IPS-18a (cell line): ENCODE results near the gene WTAP.

Experiments used
- H3K27ac ChIP-seq: one replicate; pipeline ENCODE4 v1.5.1; 2013; ENCODE audit warnings: low read length
- H3K27me3 ChIP-seq: one replicate; pipeline ENCODE4 v1.6.1; 2013; ENCODE audit warnings: mild to moderate bottlenecking, low read length; ENCODE audit not compliant: control insufficient read depth, insufficient read depth
- H3K36me3 ChIP-seq: one replicate; pipeline ENCODE4 v1.6.1; 2013; ENCODE audit warnings: low read depth, low read length; ENCODE audit not compliant: control insufficient read depth
- H3K4me1 ChIP-seq: one replicate; pipeline ENCODE4 v1.6.1; 2013; ENCODE audit warnings: low read depth, low read length; ENCODE audit not compliant: control insufficient read depth
- H3K4me3 ChIP-seq: one replicate; pipeline ENCODE4 v1.5.1; 2013; ENCODE audit warnings: low read length
- H3K9ac ChIP-seq: one replicate; pipeline ENCODE4 v1.6.1; 2013; ENCODE audit warnings: mild to moderate bottlenecking, low read length, moderate library complexity
- H3K9me3 ChIP-seq: one replicate; pipeline ENCODE4 v1.6.1; 2013; ENCODE audit warnings: low read depth, low read length; ENCODE audit not compliant: control insufficient read depth

Gene WTAP

GRCh38 chr6:159756508-159756907, 29.2 kb downstream of the WTAP start:
- H3K4me3 ChIP-seq = no peak overlapping the region
- H3K27me3 ChIP-seq = no peaks in the 10 kb centered on the region
- H3K4me1 ChIP-seq = peaks cover 16% of the 10 kb centered on the region
- H3K27ac ChIP-seq = no peak overlapping the region
- peaks cover 60% of the 10 kb centered on the region for H3K36me3 ChIP-seq
- H3K9me3 ChIP-seq = no peaks in the 10 kb centered on the region
- H3K9ac ChIP-seq = no peak overlapping the region

DNA sequence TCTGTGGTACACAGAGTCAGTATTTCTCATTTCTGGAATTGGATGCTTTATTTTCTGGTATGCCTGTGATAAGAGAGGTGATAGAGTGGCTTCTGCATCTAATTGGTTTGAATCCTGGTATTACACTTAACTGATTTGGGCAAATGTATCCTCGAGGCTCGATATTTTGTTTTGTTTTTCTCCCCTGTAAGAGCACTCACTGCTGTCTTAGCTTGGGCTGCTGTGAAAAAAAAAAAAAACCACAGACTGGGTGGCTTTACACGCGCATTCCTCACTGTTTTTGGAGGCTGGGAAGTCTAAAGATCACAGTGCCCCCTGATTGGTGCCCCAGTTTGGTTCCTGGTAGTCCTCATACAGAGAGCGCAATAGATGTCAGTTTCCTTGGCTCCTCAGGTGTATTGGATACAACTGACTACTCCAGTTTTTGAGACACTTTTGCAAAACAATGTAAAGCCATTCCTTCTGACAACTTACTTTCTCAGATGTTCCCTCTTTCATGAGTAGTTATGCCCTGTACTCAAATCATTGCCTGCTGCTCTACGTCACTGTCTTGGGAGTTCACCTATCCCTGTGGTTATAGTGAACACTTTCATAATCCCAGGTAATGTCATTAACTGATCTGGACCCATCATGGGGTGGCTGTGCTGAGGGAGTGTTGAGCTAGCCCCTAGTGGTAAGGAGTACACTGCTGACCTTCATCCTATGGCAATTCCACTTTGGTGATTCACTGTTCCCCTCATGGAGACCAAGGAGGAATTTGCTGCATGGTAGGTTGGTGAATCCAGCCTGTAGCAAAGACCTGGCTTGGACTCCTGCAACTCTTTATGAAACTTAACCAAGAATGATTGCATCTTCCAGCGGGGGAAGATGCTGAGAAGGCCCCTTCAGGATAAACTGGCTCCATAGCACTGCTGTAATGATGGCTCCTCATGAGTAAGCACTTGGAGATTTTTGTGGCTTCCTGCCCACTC, 31.0 kb downstream of the WTAP start:
- no peak overlapping the region for H3K4me3 ChIP-seq
- no peaks in the 10 kb centered on the region for H3K27me3 ChIP-seq
- no peaks in the 10 kb centered on the region for H3K9me3 ChIP-seq
- no peak overlapping the region for H3K27ac ChIP-seq
- peaks cover 47% of the 10 kb centered on the region for H3K36me3 ChIP-seq
- H3K4me1 ChIP-seq = peaks cover 22% of the 10 kb centered on the region
- no peak overlapping the region for H3K9ac ChIP-seq

GRCh38 chr6:159759645-159760044, 32.3 kb downstream of the WTAP start:
- peaks cover 44% of the 10 kb centered on the region for H3K36me3 ChIP-seq
- peak overlapping the region; percentile 89 for H3K9ac ChIP-seq
- no peak overlapping the region for H3K27ac ChIP-seq
- no peak overlapping the region for H3K4me3 ChIP-seq
- H3K9me3 ChIP-seq = no peaks in the 10 kb centered on the region
- H3K27me3 ChIP-seq = no peaks in the 10 kb centered on the region
- H3K4me1 ChIP-seq = peaks cover 22% of the 10 kb centered on the region

DNA sequence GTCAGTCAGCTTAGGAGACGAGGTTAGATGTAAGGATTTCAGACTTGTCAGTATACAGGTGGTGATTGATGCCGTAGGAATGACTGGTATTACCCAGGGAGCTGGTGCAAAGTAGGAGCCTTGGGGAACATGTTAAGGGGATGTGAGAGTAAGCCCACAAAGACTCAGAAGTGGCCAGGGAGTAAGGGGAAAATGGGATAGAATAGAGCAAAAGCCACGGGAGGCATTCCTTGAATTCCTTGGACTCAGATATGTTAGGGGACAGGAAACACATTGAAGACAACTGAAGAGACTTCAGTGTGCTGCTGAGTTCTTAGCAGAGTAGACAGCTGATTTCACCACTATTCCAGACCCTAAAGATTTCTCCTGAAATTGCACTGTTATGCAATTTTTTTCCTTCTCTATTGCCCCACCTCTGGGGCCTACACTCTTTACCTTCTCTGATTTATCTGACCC, 33.3 kb downstream of the WTAP start:
- Histone ChIP-seq H3K36me3 (peaks cover 41% of the 10 kb centered on the region), H3K27me3 (no peaks in the 10 kb centered on the region), H3K4me1 (peaks cover 22% of the 10 kb centered on the region), H3K4me3 (peak overlapping the region; percentile 85), H3K27ac (peak overlapping the region; percentile 97), H3K9ac (peak overlapping the region; percentile 89), H3K9me3 (no peaks in the 10 kb centered on the region)

- Histone ChIP-seq H3K9ac (peak overlapping the region; percentile 89), H3K4me1 (peaks cover 22% of the 10 kb centered on the region), H3K9me3 (no peaks in the 10 kb centered on the region), H3K27ac (peak overlapping the region; percentile 97), H3K36me3 (peaks cover 41% of the 10 kb centered on the region), H3K4me3 (peak overlapping the region; percentile 85), H3K27me3 (no peaks in the 10 kb centered on the region)
These were observed 34.0 kb downstream of the WTAP start for GRCh38 chr6:159761129-159761872.

GRCh38 chr6:159761873-159762680, 34.8 kb downstream of the WTAP start, which contains the start of gene ACAT2:
TSS of gene ACAT2 (plus strand) at chr6:159762045. CDS start at chr6:159762088, 43 bp downstream.
- Histone ChIP-seq H3K27me3 (no peaks in the 10 kb centered on the region), H3K27ac (peak within 1 kb of the TSS; percentile 97), H3K9me3 (no peaks in the 10 kb centered on the region), H3K36me3 (peaks cover 43% of the 10 kb centered on the region), H3K4me3 (peak within 1 kb of the TSS; percentile 85), H3K9ac (peak within 1 kb of the TSS; percentile 89), H3K4me1 (peaks cover 22% of the 10 kb centered on the region)

DNA sequence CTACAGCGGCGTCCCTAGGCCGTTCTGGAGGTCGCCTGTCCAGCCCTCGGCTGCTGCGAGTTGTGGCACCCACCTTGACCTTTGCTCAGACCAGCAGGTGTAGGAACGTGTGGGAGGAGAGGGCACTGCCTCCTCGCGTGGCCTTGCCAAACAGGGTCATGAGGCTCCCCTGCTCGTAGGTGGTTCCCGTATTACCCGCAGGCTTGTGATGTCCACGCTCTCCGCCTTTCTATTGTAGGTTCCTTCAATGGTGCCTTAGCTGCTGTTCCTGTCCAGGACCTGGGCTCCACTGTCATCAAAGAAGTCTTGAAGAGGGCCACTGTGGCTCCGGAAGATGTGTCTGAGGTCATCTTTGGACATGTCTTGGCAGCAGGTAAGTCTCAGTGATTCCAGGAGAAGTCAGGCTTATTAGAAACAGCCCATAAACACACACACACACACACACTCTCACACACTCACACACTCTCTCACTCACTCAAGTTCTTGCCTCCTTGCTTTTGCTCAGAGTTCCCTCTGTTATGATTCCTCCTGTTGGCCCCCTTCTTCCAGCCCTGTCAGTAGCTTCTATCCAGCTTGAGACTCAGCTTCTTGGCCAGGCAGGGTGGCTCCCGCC, 35.5 kb downstream of the WTAP start:
- Histone ChIP-seq H3K36me3 (peaks cover 48% of the 10 kb centered on the region), H3K9ac (peak overlapping the region; percentile 89)

GRCh38 chr6:159766906-159767305, 39.6 kb downstream of the WTAP start:
- no peak overlapping the region for H3K27ac ChIP-seq
- no peak overlapping the region for H3K4me3 ChIP-seq
- no peaks in the 10 kb centered on the region for H3K27me3 ChIP-seq
- no peak overlapping the region for H3K9ac ChIP-seq
- peaks cover 5% of the 10 kb centered on the region for H3K4me1 ChIP-seq
- no peaks in the 10 kb centered on the region for H3K9me3 ChIP-seq
- peaks cover 78% of the 10 kb centered on the region for H3K36me3 ChIP-seq

More for the DNA sequence above, 35.5 kb downstream of the WTAP start:
- H3K4me1 ChIP-seq = peaks cover 22% of the 10 kb centered on the region
- peak overlapping the region; percentile 85 for H3K4me3 ChIP-seq
- H3K9me3 ChIP-seq = no peaks in the 10 kb centered on the region
- no peaks in the 10 kb centered on the region for H3K27me3 ChIP-seq
- H3K27ac ChIP-seq = peak overlapping the region; percentile 36

GRCh38 chr6:159769470-159769869, 42.2 kb downstream of the WTAP start:
- no peaks in the 10 kb centered on the region for H3K27me3 ChIP-seq
- no peaks in the 10 kb centered on the region for H3K4me1 ChIP-seq
- H3K4me3 ChIP-seq = no peak overlapping the region
- peaks cover 87% of the 10 kb centered on the region for H3K36me3 ChIP-seq
- H3K27ac ChIP-seq = no peak overlapping the region
- H3K9ac ChIP-seq = no peak overlapping the region
- no peaks in the 10 kb centered on the region for H3K9me3 ChIP-seq

DNA sequence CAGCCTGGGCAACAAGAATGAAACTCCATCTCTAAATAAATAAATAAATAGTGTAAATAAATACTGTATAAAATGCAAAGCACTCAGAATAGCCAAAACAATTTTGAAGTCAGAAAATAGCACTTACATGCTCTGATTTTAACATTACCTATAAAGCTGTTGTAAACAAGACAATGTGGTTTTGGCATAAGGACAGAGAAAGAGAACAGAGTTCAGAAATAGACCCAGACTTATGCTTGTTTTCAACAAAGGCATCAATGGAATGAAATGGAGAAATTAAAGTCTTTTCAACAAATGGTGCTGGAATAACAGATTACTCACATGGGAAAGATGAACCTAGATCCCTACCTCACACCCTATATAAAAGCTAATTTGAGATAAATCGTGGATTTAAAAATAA, 44.9 kb downstream of the WTAP start:
- no peaks in the 10 kb centered on the region for H3K9me3 ChIP-seq
- H3K4me3 ChIP-seq = no peak overlapping the region
- H3K36me3 ChIP-seq = peaks cover 90% of the 10 kb centered on the region
- H3K27me3 ChIP-seq = no peaks in the 10 kb centered on the region
- H3K27ac ChIP-seq = no peak overlapping the region
- no peak overlapping the region for H3K9ac ChIP-seq
- H3K4me1 ChIP-seq = no peaks in the 10 kb centered on the region
